Cardiac fibroblast (primary cell): Measurements from ENCODE around the gene FGF12.

Source experiments
- DNase-seq, 2 donors: peaks; one replicate each; pipeline versions ENCODE4 v3.0.0 to v3.0.0-alpha.2; 2010; ENCODE audit warnings: low read depth in 2 of 2
- H3K4me3 ChIP-seq, 2 donors: replicated peaks in 1 of 2; 1 replicate in 1 of 2; 2 replicates in 1 of 2; pipeline ENCODE4 v1.5.1; 2011; ENCODE audit warnings: low read depth in 2 of 2, low read length in 2 of 2, mild to moderate bottlenecking in 2 of 2, moderate library complexity in 1 of 2
- CTCF ChIP-seq: IDR thresholded peaks from one replicate; pipeline ENCODE4 v1.5.1; 2011; ENCODE audit warnings: low read depth, mild to moderate bottlenecking, low read length, inconsistent platforms

FGF12 gene

GRCh38 chr3:192258721-192259120 lies 468.6 kb downstream of the FGF12 start:
- DNase-seq = no peak
- H3K4me3 ChIP-seq = no peak overlapping the region
- TF ChIP-seq CTCF = no peak

- DNase-seq = no peak
- TF ChIP-seq CTCF = no peak
Measured at GRCh38 chr3:192255839-192256238, 471.5 kb downstream of the FGF12 start.

GRCh38 chr3:192253138-192253887 lies 474.0 kb downstream of the FGF12 start:
- TF ChIP-seq CTCF = no peak
- H3K4me3 ChIP-seq = no peak overlapping the region
- DNase-seq = peak; percentile 12 to 24

More at GRCh38 chr3:192255839-192256238, 471.5 kb downstream of the FGF12 start:
- H3K4me3 ChIP-seq = no peak overlapping the region

GRCh38 chr3:192249516-192249915 lies 477.8 kb downstream of the FGF12 start:
- DNase-seq = no peak
- no peak overlapping the region for H3K4me3 ChIP-seq
- no peak for TF ChIP-seq CTCF

- TF ChIP-seq CTCF = no peak
- H3K4me3 ChIP-seq = no peak overlapping the region
- no peak for DNase-seq
Measured at GRCh38 chr3:192246847-192247559, 480.3 kb downstream of the FGF12 start.

GRCh38 chr3:192244591-192244990 lies 482.8 kb downstream of the FGF12 start:
- H3K4me3 ChIP-seq = no peak overlapping the region
- DNase-seq = no peak
- no peak for TF ChIP-seq CTCF
